ENCODE measurements around the gene SPIN1. TPM values are rescaled to one million over a fixed set of nuclear protein-coding genes. Genes with fewer than 3 reads are reported as not detected.

The SPIN1 gene
- total and polyA plus RNA-seq, 2 experiments from 2014 or later, result 58.4 to 95.3 TPM

- Histone ChIP-seq H3K4me3 (no peak overlapping the region), H3K9ac (no peak overlapping the region), H3K27ac (no peak overlapping the region), H2AFZ (no peak overlapping the region), H3K4me1 (ENCODE audit: insufficient read depth) (no peaks in the 10 kb centered on the region), H3F3A (ENCODE audit: insufficient read depth) (no peaks in the 10 kb centered on the region), H4K20me1 (ENCODE audit: insufficient read depth) (no peaks in the 10 kb centered on the region), H3K4me2 (ENCODE audit: unreplicated experiment) (no peak overlapping the region), H3K36me3 (ENCODE audit: low read depth) (0 out of 2 replicates have a peak, but pooled peaks cover 17% of the 10 kb centered on the region), H3K9me3 (ENCODE audit: low read depth) (no peaks in the 10 kb centered on the region), H3K79me2 (ENCODE audit: insufficient read depth) (no peaks in the 10 kb centered on the region), H3K9me2 (ENCODE audit: insufficient read depth) (no peaks in the 10 kb centered on the region), H3K27me3 (replicated peaks; ENCODE audit: insufficient read depth) (no peaks in the 10 kb centered on the region)
- TF ChIP-seq EZH2phosphoT487 (IDR thresholded peaks at IDR 0.05; ENCODE audit: insufficient read depth, low read depth), result no peak
- in situ Hi-C loops (cut with MboI), result no loop called here
- WGBS, 2 experiments (ENCODE audit: low coverage in 1 of 2, low lambda C conversion rate in 2 of 2, missing lambda C conversion rate in 2 of 2), result 89 to 95% methylated on average over 4 of the region's 4 CpGs
- no peak for DNase-seq
Measured at GRCh38 chr9:88488166-88488565, 99.9 kb downstream of the SPIN1 start.

- no peak overlapping the region for H2AFZ ChIP-seq
- H3K9me2 ChIP-seq (ENCODE audit: insufficient read depth), result no peaks in the 10 kb centered on the region
- WGBS, 2 experiments (ENCODE audit: low coverage in 1 of 2, low lambda C conversion rate in 2 of 2, missing lambda C conversion rate in 2 of 2), result 95 to 97% methylated on average over 17 of the region's 17 CpGs
- no peak for TF ChIP-seq EZH2 (IDR thresholded peaks at IDR 0.05; ENCODE audit: insufficient read depth, poor library complexity, severe bottlenecking)
- TF ChIP-seq EZH2phosphoT487 (IDR thresholded peaks at IDR 0.05; ENCODE audit: insufficient read depth, low read depth), result no peak
- H3K4me3 ChIP-seq, result no peak overlapping the region
- H3K27ac ChIP-seq, result no peak overlapping the region
- no peaks in the 10 kb centered on the region for H4K20me1 ChIP-seq (ENCODE audit: insufficient read depth)
- H3K9ac ChIP-seq, result no peak overlapping the region
- in situ Hi-C loops (cut with MboI), result no loop called here
- H3K27me3 ChIP-seq (replicated peaks; ENCODE audit: insufficient read depth), result no peaks in the 10 kb centered on the region
- no peaks in the 10 kb centered on the region for H3K4me1 ChIP-seq (ENCODE audit: insufficient read depth)
- no peaks in the 10 kb centered on the region for H3K79me2 ChIP-seq (ENCODE audit: insufficient read depth)
- H3F3A ChIP-seq (ENCODE audit: insufficient read depth), result no peaks in the 10 kb centered on the region
- no peak overlapping the region for H3K4me2 ChIP-seq (ENCODE audit: unreplicated experiment)
- H3K9me3 ChIP-seq (ENCODE audit: low read depth), result no peaks in the 10 kb centered on the region
- DNase-seq, result no peak
- H3K36me3 ChIP-seq (ENCODE audit: low read depth), result no peaks in the 10 kb centered on the region
Measured at GRCh38 chr9:88494983-88495721, 106.9 kb downstream of the SPIN1 start.

GRCh38 chr9:88497224-88497623 is 109.0 kb downstream of the SPIN1 start:
- WGBS, 2 experiments (ENCODE audit: low coverage in 1 of 2, low lambda C conversion rate in 2 of 2, missing lambda C conversion rate in 2 of 2), result 89 to 98% methylated on average over 2 of the region's 2 CpGs
- no peak overlapping the region for H3K9ac ChIP-seq
- TF ChIP-seq EZH2 (IDR thresholded peaks at IDR 0.05; ENCODE audit: insufficient read depth, poor library complexity, severe bottlenecking) (no peak), EZH2phosphoT487 (IDR thresholded peaks at IDR 0.05; ENCODE audit: insufficient read depth, low read depth) (no peak)

GRCh38 chr9:88498880-88499279 is 110.6 kb downstream of the SPIN1 start:
- TF ChIP-seq EZH2 (IDR thresholded peaks at IDR 0.05; ENCODE audit: insufficient read depth, poor library complexity, severe bottlenecking), result no peak
- no peak overlapping the region for H3K9ac ChIP-seq
- H3K4me3 ChIP-seq, result no peak overlapping the region
- H3K79me2 ChIP-seq (ENCODE audit: insufficient read depth), result no peaks in the 10 kb centered on the region
- no peaks in the 10 kb centered on the region for H4K20me1 ChIP-seq (ENCODE audit: insufficient read depth)
- no peak overlapping the region for H2AFZ ChIP-seq
- no peaks in the 10 kb centered on the region for H3K9me3 ChIP-seq (ENCODE audit: low read depth)
- H3K27me3 ChIP-seq (replicated peaks; ENCODE audit: insufficient read depth), result no peaks in the 10 kb centered on the region
- no peaks in the 10 kb centered on the region for H3F3A ChIP-seq (ENCODE audit: insufficient read depth)
- H3K9me2 ChIP-seq (ENCODE audit: insufficient read depth), result no peaks in the 10 kb centered on the region
- in situ Hi-C loops (cut with MboI), result no loop called here
- 54 to 74% methylated on average over 6 of the region's 6 CpGs for WGBS, 2 experiments (ENCODE audit: low coverage in 1 of 2, low lambda C conversion rate in 2 of 2, missing lambda C conversion rate in 2 of 2)
- no peak overlapping the region for H3K27ac ChIP-seq
- no peaks in the 10 kb centered on the region for H3K36me3 ChIP-seq (ENCODE audit: low read depth)
- H3K4me1 ChIP-seq (ENCODE audit: insufficient read depth), result no peaks in the 10 kb centered on the region
- no peak for DNase-seq
- H3K4me2 ChIP-seq (ENCODE audit: unreplicated experiment), result no peak overlapping the region

More at GRCh38 chr9:88497224-88497623, 109.0 kb downstream of the SPIN1 start:
- Histone ChIP-seq H2AFZ (no peak overlapping the region), H3K36me3 (ENCODE audit: low read depth) (no peaks in the 10 kb centered on the region), H4K20me1 (ENCODE audit: insufficient read depth) (no peaks in the 10 kb centered on the region), H3K4me3 (no peak overlapping the region), H3K79me2 (ENCODE audit: insufficient read depth) (no peaks in the 10 kb centered on the region), H3K9me3 (ENCODE audit: low read depth) (no peaks in the 10 kb centered on the region), H3K27me3 (replicated peaks; ENCODE audit: insufficient read depth) (no peaks in the 10 kb centered on the region), H3K4me2 (ENCODE audit: unreplicated experiment) (no peak overlapping the region), H3F3A (ENCODE audit: insufficient read depth) (no peaks in the 10 kb centered on the region), H3K27ac (no peak overlapping the region), H3K4me1 (ENCODE audit: insufficient read depth) (no peaks in the 10 kb centered on the region), H3K9me2 (ENCODE audit: insufficient read depth) (no peaks in the 10 kb centered on the region)
- DNase-seq, result no peak
- in situ Hi-C loops (cut with MboI), result no loop called here

Measured in GM23248 (cell line).